Stimulated activated CD8-positive, alpha-beta memory T cell treated with anti-CD3 and anti-CD28 coated beads, Interleukin-7, amount 100 ng/mL, for 48 hours (primary cell): ENCODE data around the gene VTA1.
"Not testable (repeated sequence)": the region's sequence is repeated elsewhere in the genome, so short reads cannot be mapped to it uniquely, and the experiment has no call there.

Experiments
- DNase-seq, 2 donors: peaks; one replicate each; pipeline ENCODE4 v3.0.0-alpha.2; 2020; ENCODE audit warnings: low read depth in 1 of 2; ENCODE audit errors: extremely low read depth in 1 of 2

The VTA1 gene

GRCh38 chr6:142167486-142167885 is 20.4 kb downstream of the VTA1 start:
- DNase-seq: no peak

GRCh38 chr6:142171351-142171750 is 24.3 kb downstream of the VTA1 start:
- no peak for DNase-seq

- no peak for DNase-seq
Observed at GRCh38 chr6:142172758-142173157, 25.7 kb downstream of the VTA1 start.

- DNase-seq: no peak
Observed at GRCh38 chr6:142173980-142174379, 26.9 kb downstream of the VTA1 start.

- no peak for DNase-seq
Observed at GRCh38 chr6:142174703-142175102, 27.6 kb downstream of the VTA1 start.

- DNase-seq: no peak
Observed at GRCh38 chr6:142178129-142178528, 31.1 kb downstream of the VTA1 start.

- DNase-seq: no peak
Observed at GRCh38 chr6:142182004-142182403, 34.9 kb downstream of the VTA1 start.

- no peak for DNase-seq
Observed at GRCh38 chr6:142183351-142183750, 36.3 kb downstream of the VTA1 start.

GRCh38 chr6:142184307-142184706 is 37.2 kb downstream of the VTA1 start:
- no peak for DNase-seq

GRCh38 chr6:142185641-142186040 is 38.6 kb downstream of the VTA1 start:
- no peak for DNase-seq

- no peak for DNase-seq
Observed at GRCh38 chr6:142187209-142187608, 40.1 kb downstream of the VTA1 start.

- not testable (repeated sequence) for DNase-seq
Observed at GRCh38 chr6:142188341-142188740, 41.3 kb downstream of the VTA1 start.

- DNase-seq: no peak
Observed at GRCh38 chr6:142189057-142189456, 42.0 kb downstream of the VTA1 start.

- DNase-seq: no peak
Observed at GRCh38 chr6:142192343-142192742, 45.3 kb downstream of the VTA1 start.

- no peak for DNase-seq
Observed at GRCh38 chr6:142193621-142194020, 46.6 kb downstream of the VTA1 start.

GRCh38 chr6:142195862-142196541 is 48.9 kb downstream of the VTA1 start:
- DNase-seq: no peak

GRCh38 chr6:142200846-142201628 is 54.0 kb downstream of the VTA1 start:
- DNase-seq: no peak

GRCh38 chr6:142207265-142207877 is 60.3 kb downstream of the VTA1 start:
- no peak for DNase-seq

- DNase-seq: no peak
Observed at GRCh38 chr6:142210606-142211005, 63.5 kb downstream of the VTA1 start.

GRCh38 chr6:142213402-142213801 is 66.3 kb downstream of the VTA1 start:
- DNase-seq: no peak

GRCh38 chr6:142218446-142218845 is 71.4 kb downstream of the VTA1 start:
- no peak for DNase-seq

- no peak for DNase-seq
Observed at GRCh38 chr6:142222022-142222421, 75.0 kb downstream of the VTA1 start.
